GM18499 (cell line): ENCODE data around the gene NGLY1.

Source experiments
- ATAC-seq: cut with Tn5 transposase; IDR thresholded peaks from one replicate; pipeline ENCODE4 v1.9.1; 2021; ENCODE audit warnings: moderate number of reproducible peaks; ENCODE audit not compliant: insufficient read depth, unreplicated experiment

NGLY1 gene

DNA sequence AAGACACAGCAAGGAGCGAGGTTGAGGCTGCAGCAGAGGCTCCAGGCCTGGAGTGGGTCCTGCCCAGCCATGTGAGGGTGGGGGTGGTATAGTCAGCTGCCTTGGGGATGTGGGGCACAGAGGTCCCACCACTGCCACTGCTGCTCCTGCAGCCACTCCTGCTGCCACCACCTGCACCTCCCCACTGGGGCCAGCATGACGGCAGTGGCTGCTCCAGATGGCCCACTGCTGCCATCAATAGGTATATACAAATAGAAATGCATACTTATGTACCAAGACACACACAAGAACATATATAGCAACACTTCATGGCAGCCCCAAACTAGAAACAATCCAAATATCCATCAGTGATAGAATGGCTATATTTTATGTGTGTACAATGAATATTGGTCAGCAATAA lies 108.6 kb downstream of the NGLY1 start:
- ATAC-seq = no peak

DNA sequence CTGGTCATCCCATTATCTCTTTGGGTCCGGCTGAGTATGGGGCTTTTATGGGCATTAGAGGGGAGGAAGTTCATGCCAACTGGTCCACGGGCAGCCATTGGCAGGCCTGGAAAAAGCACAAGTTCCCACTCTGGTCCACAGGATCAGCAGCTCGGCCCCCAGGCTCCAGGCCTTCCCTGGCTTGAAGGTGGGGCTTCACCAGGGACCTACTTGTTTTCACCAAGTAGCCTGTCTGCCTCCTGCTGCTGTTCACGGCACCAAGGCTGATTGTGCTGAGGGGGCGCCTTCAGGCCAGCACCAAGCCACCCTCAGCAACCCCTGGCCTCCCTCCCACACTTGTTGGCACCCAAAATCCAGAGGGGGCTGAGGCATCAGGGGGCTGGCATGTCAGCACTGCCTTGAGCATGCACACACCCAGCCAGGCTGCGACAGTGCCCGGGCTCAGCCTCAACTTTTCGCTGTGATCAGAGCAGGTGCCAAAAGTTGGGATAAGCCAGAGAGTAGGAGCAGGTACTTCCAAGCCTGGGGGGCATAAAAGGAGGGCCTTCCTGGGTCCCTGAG lies 109.4 kb downstream of the NGLY1 start:
- ATAC-seq = no peak
